Stimulated activated memory B cell treated with anti-CD40 and anti-IgM and Interleukin-4, amounts not matched to agents 10 μg/mL and 1 μg/mL and 100 μg/mL, for 72 hours (primary cell): Measurements from ENCODE around the gene ANKS1A.
"Not testable (repeated sequence)": the region's sequence is repeated elsewhere in the genome, so short reads cannot be mapped to it uniquely, and the experiment has no call there.

Source experiments
- ATAC-seq: fragments of 150-1000 bp; cut with Tn5 transposase; 2 replicates; pipeline ENCODE4 v1.10.0; 2021
- H3K27ac Mint-ChIP-seq: one replicate; pipeline ENCODE4 v1.8.0; 2022; ENCODE audit warnings: mild to moderate bottlenecking, mixed read lengths
- H3K27me3 Mint-ChIP-seq: one replicate; pipeline ENCODE4 v1.8.0; 2022; ENCODE audit warnings: mixed read lengths
- H3K36me3 Mint-ChIP-seq: one replicate; pipeline ENCODE4 v1.8.0; 2022; ENCODE audit warnings: mixed read lengths
- H3K4me1 Mint-ChIP-seq: one replicate; pipeline ENCODE4 v1.8.0; 2022; ENCODE audit warnings: mixed read lengths
- H3K4me3 Mint-ChIP-seq: one replicate; pipeline ENCODE4 v1.8.0; 2022; ENCODE audit warnings: mild to moderate bottlenecking, moderate library complexity, mixed read lengths
- H3K9me3 Mint-ChIP-seq: one replicate; pipeline ENCODE4 v1.8.0; 2022; ENCODE audit warnings: mixed read lengths

The ANKS1A gene

GRCh38 chr6:34976239-34976638 lies 87.2 kb downstream of the ANKS1A start:
- no peak overlapping the region for H3K4me3 Mint-ChIP-seq
- no peak overlapping the region for H3K27ac Mint-ChIP-seq
- H3K4me1 Mint-ChIP-seq = no peaks in the 10 kb centered on the region
- peaks cover 26% of the 10 kb centered on the region for H3K36me3 Mint-ChIP-seq
- ATAC-seq = no peak
- no peaks in the 10 kb centered on the region for H3K9me3 Mint-ChIP-seq
- H3K27me3 Mint-ChIP-seq = no peaks in the 10 kb centered on the region

- Mint-ChIP-seq H3K36me3 (peaks cover 33% of the 10 kb centered on the region), H3K27ac (no peak overlapping the region)
- ATAC-seq = no peak
Observed at GRCh38 chr6:34979218-34979617, 90.2 kb downstream of the ANKS1A start.

GRCh38 chr6:34979994-34980393 lies 90.9 kb downstream of the ANKS1A start:
- H3K4me3 Mint-ChIP-seq = no peak overlapping the region
- no peaks in the 10 kb centered on the region for H3K27me3 Mint-ChIP-seq
- H3K4me1 Mint-ChIP-seq = no peaks in the 10 kb centered on the region
- ATAC-seq = no peak
- H3K36me3 Mint-ChIP-seq = peaks cover 41% of the 10 kb centered on the region
- H3K27ac Mint-ChIP-seq = no peak overlapping the region
- H3K9me3 Mint-ChIP-seq = no peaks in the 10 kb centered on the region

More at GRCh38 chr6:34979218-34979617, 90.2 kb downstream of the ANKS1A start:
- Mint-ChIP-seq H3K27me3 (no peaks in the 10 kb centered on the region), H3K4me3 (no peak overlapping the region), H3K4me1 (no peaks in the 10 kb centered on the region), H3K9me3 (no peaks in the 10 kb centered on the region)

GRCh38 chr6:34981366-34981765 lies 92.3 kb downstream of the ANKS1A start:
- Mint-ChIP-seq H3K27ac (no peak overlapping the region), H3K27me3 (no peaks in the 10 kb centered on the region), H3K4me1 (no peaks in the 10 kb centered on the region), H3K4me3 (no peak overlapping the region), H3K9me3 (no peaks in the 10 kb centered on the region), H3K36me3 (peaks cover 51% of the 10 kb centered on the region)
- no peak for ATAC-seq

- H3K27ac Mint-ChIP-seq = no peak overlapping the region
- peaks cover 48% of the 10 kb centered on the region for H3K36me3 Mint-ChIP-seq
- no peaks in the 10 kb centered on the region for H3K4me1 Mint-ChIP-seq
- ATAC-seq = no peak
- no peak overlapping the region for H3K4me3 Mint-ChIP-seq
- no peaks in the 10 kb centered on the region for H3K9me3 Mint-ChIP-seq
- H3K27me3 Mint-ChIP-seq = no peaks in the 10 kb centered on the region
Observed at GRCh38 chr6:34981951-34982350, 92.9 kb downstream of the ANKS1A start.

GRCh38 chr6:34982424-34982852 lies 93.4 kb downstream of the ANKS1A start:
- Mint-ChIP-seq H3K4me1 (no peaks in the 10 kb centered on the region), H3K4me3 (no peak overlapping the region), H3K27me3 (no peaks in the 10 kb centered on the region), H3K27ac (no peak overlapping the region), H3K9me3 (no peaks in the 10 kb centered on the region), H3K36me3 (peaks cover 46% of the 10 kb centered on the region)
- ATAC-seq = no peak

GRCh38 chr6:34984416-34984815 lies 95.4 kb downstream of the ANKS1A start:
- H3K4me1 Mint-ChIP-seq = no peaks in the 10 kb centered on the region
- no peak overlapping the region for H3K27ac Mint-ChIP-seq
- no peaks in the 10 kb centered on the region for H3K27me3 Mint-ChIP-seq
- no peak overlapping the region for H3K4me3 Mint-ChIP-seq
- no peak for ATAC-seq
- H3K9me3 Mint-ChIP-seq = no peaks in the 10 kb centered on the region
- H3K36me3 Mint-ChIP-seq = peaks cover 54% of the 10 kb centered on the region

- no peaks in the 10 kb centered on the region for H3K4me1 Mint-ChIP-seq
- H3K9me3 Mint-ChIP-seq = no peaks in the 10 kb centered on the region
- no peak for ATAC-seq
- H3K4me3 Mint-ChIP-seq = no peak overlapping the region
- no peaks in the 10 kb centered on the region for H3K27me3 Mint-ChIP-seq
- H3K36me3 Mint-ChIP-seq = peaks cover 58% of the 10 kb centered on the region
- H3K27ac Mint-ChIP-seq = no peak overlapping the region
Observed at GRCh38 chr6:34985236-34985635, 96.2 kb downstream of the ANKS1A start.

- ATAC-seq = no peak
- no peak overlapping the region for H3K4me3 Mint-ChIP-seq
- no peaks in the 10 kb centered on the region for H3K4me1 Mint-ChIP-seq
- no peaks in the 10 kb centered on the region for H3K9me3 Mint-ChIP-seq
- no peak overlapping the region for H3K27ac Mint-ChIP-seq
- peaks cover 68% of the 10 kb centered on the region for H3K36me3 Mint-ChIP-seq
- H3K27me3 Mint-ChIP-seq = no peaks in the 10 kb centered on the region
Observed at GRCh38 chr6:34986845-34987246, 97.8 kb downstream of the ANKS1A start.

GRCh38 chr6:34987506-34987905 lies 98.5 kb downstream of the ANKS1A start:
- ATAC-seq = no peak
- Mint-ChIP-seq H3K27ac (no peak overlapping the region), H3K27me3 (no peaks in the 10 kb centered on the region), H3K4me3 (no peak overlapping the region), H3K4me1 (no peaks in the 10 kb centered on the region), H3K9me3 (no peaks in the 10 kb centered on the region), H3K36me3 (peaks cover 68% of the 10 kb centered on the region)

- Mint-ChIP-seq H3K27ac (no peak overlapping the region), H3K27me3 (no peaks in the 10 kb centered on the region), H3K36me3 (peaks cover 76% of the 10 kb centered on the region), H3K9me3 (no peaks in the 10 kb centered on the region), H3K4me1 (no peaks in the 10 kb centered on the region), H3K4me3 (no peak overlapping the region)
- no peak for ATAC-seq
Observed at GRCh38 chr6:34990971-34991560, 102.0 kb downstream of the ANKS1A start.

- ATAC-seq = no peak
- H3K9me3 Mint-ChIP-seq = no peaks in the 10 kb centered on the region
- no peaks in the 10 kb centered on the region for H3K4me1 Mint-ChIP-seq
- H3K4me3 Mint-ChIP-seq = no peak overlapping the region
- no peak overlapping the region for H3K27ac Mint-ChIP-seq
- H3K36me3 Mint-ChIP-seq = peaks cover 75% of the 10 kb centered on the region
- no peaks in the 10 kb centered on the region for H3K27me3 Mint-ChIP-seq
Observed at GRCh38 chr6:34992376-34992775, 103.3 kb downstream of the ANKS1A start.

GRCh38 chr6:34993213-34993612 lies 104.2 kb downstream of the ANKS1A start:
- Mint-ChIP-seq H3K36me3 (peaks cover 70% of the 10 kb centered on the region), H3K4me3 (no peak overlapping the region), H3K4me1 (no peaks in the 10 kb centered on the region), H3K9me3 (no peaks in the 10 kb centered on the region), H3K27me3 (no peaks in the 10 kb centered on the region), H3K27ac (no peak overlapping the region)
- no peak for ATAC-seq

- H3K4me1 Mint-ChIP-seq = no peaks in the 10 kb centered on the region
- H3K27ac Mint-ChIP-seq = no peak overlapping the region
- H3K4me3 Mint-ChIP-seq = no peak overlapping the region
- H3K27me3 Mint-ChIP-seq = no peaks in the 10 kb centered on the region
- H3K36me3 Mint-ChIP-seq = peaks cover 73% of the 10 kb centered on the region
- H3K9me3 Mint-ChIP-seq = no peaks in the 10 kb centered on the region
- ATAC-seq = no peak
Observed at GRCh38 chr6:34994693-34995092, 105.6 kb downstream of the ANKS1A start.

- H3K36me3 Mint-ChIP-seq = peaks cover 52% of the 10 kb centered on the region
- not testable (repeated sequence) for H3K4me3 Mint-ChIP-seq, H3K27ac Mint-ChIP-seq, ATAC-seq, H3K27me3 Mint-ChIP-seq, H3K4me1 Mint-ChIP-seq, H3K9me3 Mint-ChIP-seq
Observed at GRCh38 chr6:34998417-34998816, 109.4 kb downstream of the ANKS1A start.

- H3K4me3 Mint-ChIP-seq, H3K27me3 Mint-ChIP-seq, ATAC-seq, H3K27ac Mint-ChIP-seq, H3K4me1 Mint-ChIP-seq, H3K9me3 Mint-ChIP-seq: not testable (repeated sequence)
- H3K36me3 Mint-ChIP-seq = peaks cover 51% of the 10 kb centered on the region
Observed at GRCh38 chr6:34999153-34999552, 110.1 kb downstream of the ANKS1A start.

- H3K4me3 Mint-ChIP-seq, ATAC-seq, H3K27me3 Mint-ChIP-seq, H3K4me1 Mint-ChIP-seq, H3K9me3 Mint-ChIP-seq, H3K27ac Mint-ChIP-seq: not testable (repeated sequence)
- peaks cover 43% of the 10 kb centered on the region for H3K36me3 Mint-ChIP-seq
Observed at GRCh38 chr6:34999962-35000361, 110.9 kb downstream of the ANKS1A start.
